Measurements from ENCODE around the gene DAAM1.

DNA sequence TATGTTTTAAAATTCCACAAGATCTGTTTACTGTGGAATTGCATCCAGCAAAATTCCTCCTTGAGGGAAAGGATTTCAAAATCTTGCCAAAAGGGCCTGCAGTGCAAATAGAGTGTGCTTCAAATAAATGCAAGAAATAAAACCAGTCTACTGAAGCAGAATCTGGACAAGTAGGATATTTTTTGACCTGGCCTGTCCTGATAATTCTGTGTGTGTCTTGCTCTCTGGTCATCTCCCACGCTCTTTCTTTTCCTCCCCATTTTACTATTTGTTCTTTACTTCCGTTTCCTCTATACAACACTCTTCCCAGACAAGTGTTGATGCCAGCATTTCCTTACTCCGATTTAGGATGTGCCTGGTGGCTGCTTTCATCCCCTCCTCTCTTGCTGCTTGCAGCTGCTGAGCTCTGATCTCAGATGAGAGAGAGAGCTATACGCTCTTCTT lies 160.8 kb downstream of the DAAM1 start:
- TF ChIP-seq, protein P1, sequence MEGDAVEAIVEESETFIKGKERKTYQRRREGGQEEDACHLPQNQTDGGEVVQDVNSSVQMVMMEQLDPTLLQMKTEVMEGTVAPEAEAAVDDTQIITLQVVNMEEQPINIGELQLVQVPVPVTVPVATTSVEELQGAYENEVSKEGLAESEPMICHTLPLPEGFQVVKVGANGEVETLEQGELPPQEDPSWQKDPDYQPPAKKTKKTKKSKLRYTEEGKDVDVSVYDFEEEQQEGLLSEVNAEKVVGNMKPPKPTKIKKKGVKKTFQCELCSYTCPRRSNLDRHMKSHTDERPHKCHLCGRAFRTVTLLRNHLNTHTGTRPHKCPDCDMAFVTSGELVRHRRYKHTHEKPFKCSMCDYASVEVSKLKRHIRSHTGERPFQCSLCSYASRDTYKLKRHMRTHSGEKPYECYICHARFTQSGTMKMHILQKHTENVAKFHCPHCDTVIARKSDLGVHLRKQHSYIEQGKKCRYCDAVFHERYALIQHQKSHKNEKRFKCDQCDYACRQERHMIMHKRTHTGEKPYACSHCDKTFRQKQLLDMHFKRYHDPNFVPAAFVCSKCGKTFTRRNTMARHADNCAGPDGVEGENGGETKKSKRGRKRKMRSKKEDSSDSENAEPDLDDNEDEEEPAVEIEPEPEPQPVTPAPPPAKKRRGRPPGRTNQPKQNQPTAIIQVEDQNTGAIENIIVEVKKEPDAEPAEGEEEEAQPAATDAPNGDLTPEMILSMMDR (IDR thresholded peaks at IDR 0.05) = no peak
- TF ChIP-seq MYC (IDR thresholded peaks at IDR 0.05; ENCODE audit: borderline replicate concordance, low read length) (no peak), MAFK (IDR thresholded peaks at IDR 0.05; ENCODE audit: partially characterized antibody) (no peak), CEBPB (IDR thresholded peaks at IDR 0.05) (no peak), CHD4 (IDR thresholded peaks at IDR 0.05; ENCODE audit: borderline replicate concordance) (no peak)

Data from A549 (cell line).